Activated CD4-positive, alpha-beta memory T cell treated with anti-CD3 and anti-CD28 coated beads for 36 hours (primary cell): ENCODE measurements around the gene CTNS. TPM values are rescaled to one million over a fixed set of nuclear protein-coding genes. Genes with fewer than 3 reads are reported as not detected.

Experiments
- CTCF ChIA-PET: fragments of 350-600 bp; sonication (Branson Sonifier 250); formaldehyde crosslinking; loops from one replicate; lab custom pipeline; 2021; ENCODE audit warnings: antibody characterized with exemption, inconsistent platforms; lab: Charles Lee
- POLR2A ChIA-PET: fragments of 350-600 bp; sonication (Branson Sonifier 250); formaldehyde crosslinking; loops from one replicate; lab custom pipeline; 2021; ENCODE audit warnings: antibody characterized with exemption; lab: Charles Lee
- DNase-seq: peaks from one replicate; pipeline ENCODE4 v3.0.0-alpha.2; 2020
- H3K27ac Mint-ChIP-seq: one replicate; pipeline ENCODE4 v1.8.0; 2021; ENCODE audit warnings: mixed read lengths
- H3K27me3 Mint-ChIP-seq: one replicate; pipeline ENCODE4 v1.8.0; 2021; ENCODE audit warnings: mixed read lengths
- H3K36me3 Mint-ChIP-seq: one replicate; pipeline ENCODE4 v1.8.0; 2021; ENCODE audit warnings: mixed read lengths
- H3K4me1 Mint-ChIP-seq: one replicate; pipeline ENCODE4 v1.8.0; 2021; ENCODE audit warnings: low read depth, mixed read lengths
- H3K4me3 Mint-ChIP-seq: one replicate; pipeline ENCODE4 v1.8.0; 2021; ENCODE audit warnings: mild to moderate bottlenecking, mixed read lengths
- H3K9me3 Mint-ChIP-seq: one replicate; pipeline ENCODE4 v1.8.0; 2021; ENCODE audit warnings: mixed read lengths
- intact Hi-C: fragments of 100-400 bp; cut with micrococcal nuclease; formaldehyde crosslinking; loops from one replicate; pipeline ENCODE4 v1.15.1; 2023
- total RNA-seq, 2 experiments: library from RNA; stranded (reverse); gene quantifications; one replicate each; pipeline ENCODE4 v1.2.3, GENCODE V29; 2021

Gene CTNS
- total RNA-seq, 2 experiments from 2014 or later, result 17.7 to 19.8 TPM

GRCh38 chr17:3602499-3602898 lies 34.1 kb upstream of the CTNS start:
- no peak overlapping the region for H3K27ac Mint-ChIP-seq
- DNase-seq, result peak; percentile 40
- CTCF ChIA-PET, result interaction anchor here (0.7 to 3.8 kb wide), 15 partner anchors 9 to 753 kb away, joined by 3 to 21 read pairs (median 3); partner anchors contain the start of genes CTNS, SHPK and TRPV3
- H3K4me3 Mint-ChIP-seq, result no peak overlapping the region
- no peaks in the 10 kb centered on the region for H3K27me3 Mint-ChIP-seq
- intact Hi-C loops, result loop anchor here (1.0 kb wide), 1 partner anchor 46 kb away; no protein-coding TSS in a partner anchor
- peaks cover 4% of the 10 kb centered on the region for H3K36me3 Mint-ChIP-seq
- POLR2A ChIA-PET, result no interaction called here
- H3K4me1 Mint-ChIP-seq, result no peaks in the 10 kb centered on the region
- no peaks in the 10 kb centered on the region for H3K9me3 Mint-ChIP-seq

- H3K36me3 Mint-ChIP-seq, result peaks cover 6% of the 10 kb centered on the region
- no peaks in the 10 kb centered on the region for H3K4me1 Mint-ChIP-seq
- POLR2A ChIA-PET, result no interaction called here
- CTCF ChIA-PET, result interaction anchor here (0.6 to 3.8 kb wide), 12 partner anchors 10 to 815 kb away, joined by 3 to 21 read pairs (median 3); partner anchors contain the start of genes CTNS and SHPK
- no peak overlapping the region for H3K4me3 Mint-ChIP-seq
- H3K27me3 Mint-ChIP-seq, result no peaks in the 10 kb centered on the region
- DNase-seq, result no peak
- intact Hi-C loops, result no loop called here
- no peaks in the 10 kb centered on the region for H3K9me3 Mint-ChIP-seq
- no peak overlapping the region for H3K27ac Mint-ChIP-seq
These were observed 33.3 kb upstream of the CTNS start for GRCh38 chr17:3603119-3603869.

- DNase-seq, result no peak
- intact Hi-C loops, result no loop called here
- H3K4me3 Mint-ChIP-seq, result no peak overlapping the region
- no peak overlapping the region for H3K27ac Mint-ChIP-seq
- POLR2A ChIA-PET, result no interaction called here
- H3K4me1 Mint-ChIP-seq, result no peaks in the 10 kb centered on the region
- H3K27me3 Mint-ChIP-seq, result no peaks in the 10 kb centered on the region
- CTCF ChIA-PET, result interaction anchor here (2.9 to 3.8 kb wide), 2 partner anchors 33 to 44 kb away, joined by 15 to 21 read pairs; partner anchors contain the start of genes CTNS and SHPK
- H3K36me3 Mint-ChIP-seq, result peaks cover 9% of the 10 kb centered on the region
- no peaks in the 10 kb centered on the region for H3K9me3 Mint-ChIP-seq
These were observed 32.7 kb upstream of the CTNS start for GRCh38 chr17:3603870-3604259.

- Mint-ChIP-seq H3K36me3 (peaks cover 8% of the 10 kb centered on the region), H3K27me3 (no peaks in the 10 kb centered on the region), H3K27ac (no peak overlapping the region), H3K4me1 (no peaks in the 10 kb centered on the region), H3K9me3 (no peaks in the 10 kb centered on the region), H3K4me3 (no peak overlapping the region)
- intact Hi-C loops, result no loop called here
- ChIA-PET CTCF (no interaction called here), POLR2A (no interaction called here)
- no peak for DNase-seq
These were observed 26.9 kb upstream of the CTNS start for GRCh38 chr17:3609689-3610088.

- H3K27me3 Mint-ChIP-seq, result no peaks in the 10 kb centered on the region
- no peaks in the 10 kb centered on the region for H3K4me1 Mint-ChIP-seq
- CTCF ChIA-PET, result interaction anchor here (1.2 kb wide), 1 partner anchor 8 kb away, joined by 4 read pairs; no protein-coding TSS in a partner anchor
- H3K36me3 Mint-ChIP-seq, result peaks cover 16% of the 10 kb centered on the region
- H3K27ac Mint-ChIP-seq, result no peak overlapping the region
- H3K9me3 Mint-ChIP-seq, result no peaks in the 10 kb centered on the region
- POLR2A ChIA-PET, result no interaction called here
- no peak for DNase-seq
- intact Hi-C loops, result no loop called here
- H3K4me3 Mint-ChIP-seq, result no peak overlapping the region
These were observed 26.0 kb upstream of the CTNS start for GRCh38 chr17:3610523-3610922.

- intact Hi-C loops, result no loop called here
- Mint-ChIP-seq H3K4me3 (no peak overlapping the region), H3K36me3 (peaks cover 35% of the 10 kb centered on the region), H3K27me3 (no peaks in the 10 kb centered on the region), H3K27ac (no peak overlapping the region), H3K9me3 (peaks cover 9% of the 10 kb centered on the region), H3K4me1 (no peaks in the 10 kb centered on the region)
- DNase-seq, result no peak
- ChIA-PET POLR2A (no interaction called here), CTCF (interaction anchor here (1.0 kb wide), 2 partner anchors 11 to 23 kb away, joined by 4 to 5 read pairs; partner anchors contain the start of gene SHPK)
These were observed 23.4 kb upstream of the CTNS start for GRCh38 chr17:3613124-3613523.

- intact Hi-C loops, result no loop called here
- Mint-ChIP-seq H3K36me3 (peaks cover 46% of the 10 kb centered on the region), H3K4me3 (no peak overlapping the region), H3K9me3 (peaks cover 9% of the 10 kb centered on the region), H3K27ac (no peak overlapping the region), H3K4me1 (no peaks in the 10 kb centered on the region), H3K27me3 (no peaks in the 10 kb centered on the region)
- no peak for DNase-seq
- ChIA-PET POLR2A (no interaction called here), CTCF (interaction anchor here (1.8 kb wide), 1 partner anchor 12 kb away, joined by 5 read pairs; no protein-coding TSS in a partner anchor)
These were observed 21.2 kb upstream of the CTNS start for GRCh38 chr17:3615160-3615870.

- no peak overlapping the region for H3K4me3 Mint-ChIP-seq
- ChIA-PET POLR2A (interaction anchor here (0.6 kb wide), 1 partner anchor 46 kb away, joined by 5 read pairs; no protein-coding TSS in a partner anchor), CTCF (interaction anchor here (0.6 kb wide), 1 partner anchor 9 kb away, joined by 3 read pairs; no protein-coding TSS in a partner anchor)
- no peak for DNase-seq
- no peaks in the 10 kb centered on the region for H3K27me3 Mint-ChIP-seq
- intact Hi-C loops, result no loop called here
- no peaks in the 10 kb centered on the region for H3K4me1 Mint-ChIP-seq
- H3K36me3 Mint-ChIP-seq, result peaks cover 53% of the 10 kb centered on the region
- peaks cover 9% of the 10 kb centered on the region for H3K9me3 Mint-ChIP-seq
- no peak overlapping the region for H3K27ac Mint-ChIP-seq
These were observed 15.3 kb upstream of the CTNS start for GRCh38 chr17:3621146-3621720.

GRCh38 chr17:3622977-3623594 lies 13.5 kb upstream of the CTNS start:
- Mint-ChIP-seq H3K9me3 (no peaks in the 10 kb centered on the region), H3K4me3 (no peak overlapping the region), H3K36me3 (peaks cover 45% of the 10 kb centered on the region), H3K27ac (no peak overlapping the region), H3K27me3 (no peaks in the 10 kb centered on the region), H3K4me1 (no peaks in the 10 kb centered on the region)
- no peak for DNase-seq
- CTCF ChIA-PET, result no interaction called here
- intact Hi-C loops, result no loop called here
- POLR2A ChIA-PET, result no interaction called here

GRCh38 chr17:3626831-3627768 lies 9.5 kb upstream of the CTNS start:
- Mint-ChIP-seq H3K27ac (no peak overlapping the region), H3K9me3 (no peaks in the 10 kb centered on the region), H3K4me1 (no peaks in the 10 kb centered on the region), H3K36me3 (peaks cover 30% of the 10 kb centered on the region), H3K27me3 (no peaks in the 10 kb centered on the region), H3K4me3 (no peak overlapping the region)
- DNase-seq, result no peak
- intact Hi-C loops, result no loop called here
- ChIA-PET POLR2A (interaction anchor here (0.6 to 0.7 kb wide), 2 partner anchors 8 to 608 kb away, joined by 4 to 5 read pairs; no protein-coding TSS in a partner anchor), CTCF (no interaction called here)

- ChIA-PET POLR2A (no interaction called here), CTCF (no interaction called here)
- H3K4me1 Mint-ChIP-seq, result no peaks in the 10 kb centered on the region
- H3K27me3 Mint-ChIP-seq, result no peaks in the 10 kb centered on the region
- intact Hi-C loops, result no loop called here
- H3K27ac Mint-ChIP-seq, result no peak overlapping the region
- H3K36me3 Mint-ChIP-seq, result peaks cover 29% of the 10 kb centered on the region
- no peak for DNase-seq
- no peak overlapping the region for H3K4me3 Mint-ChIP-seq
- H3K9me3 Mint-ChIP-seq, result no peaks in the 10 kb centered on the region
These were observed 8.8 kb upstream of the CTNS start for GRCh38 chr17:3627769-3628167.
